Adrenal gland (tissue), 12 donors: Measurements from ENCODE around the gene BORCS8. TPM values are rescaled to one million over a fixed set of nuclear protein-coding genes. Genes with fewer than 3 reads are reported as not detected.

Source experiments
- DNase-seq, 7 donors: peaks; one replicate each; pipeline ENCODE4 v3.0.0-alpha.2; 2019 to 2020
- H3K27ac ChIP-seq, 5 donors: fragments of 200-600 bp; sonication (generic) in 4 of 5; 1 replicate in 3 of 5; 2 replicates in 2 of 5; pipeline versions ENCODE4 v1.5.1 to v1.8.0; 2016 to 2020; ENCODE audit warnings: mild to moderate bottlenecking in 1 of 5
- H3K27me3 ChIP-seq: fragments of 200-600 bp; 2 replicates; pipeline ENCODE4 v1.8.0; 2021
- H3K36me3 ChIP-seq, 2 donors: fragments of 200-600 bp; replicated peaks in 1 of 2; 1 replicate in 1 of 2; 2 replicates in 1 of 2; pipeline versions ENCODE4 v1.5.1 to v1.8.0; 2018 to 2022
- H3K4me1 ChIP-seq, 2 donors: fragments of 200-600 bp; replicated peaks in 1 of 2; 1 replicate in 1 of 2; 2 replicates in 1 of 2; pipeline versions ENCODE4 v1.5.1 to v1.8.0; 2018 to 2021
- H3K4me3 ChIP-seq, 4 donors: fragments of 200-600 bp; sonication (generic) in 3 of 4; one replicate each; pipeline ENCODE4 v1.5.1; 2016 to 2018
- H3K9me3 ChIP-seq, 3 donors: fragments of 200-600 bp; sonication (generic) in 1 of 3; replicated peaks in 1 of 3; 1 replicate in 2 of 3; 2 replicates in 1 of 3; pipeline versions ENCODE4 v1.5.1 to v1.8.0; 2016 to 2021
- POLR2A ChIP-seq, 2 donors: fragments of 450-650 bp; IDR thresholded peaks; one replicate each; pipeline ENCODE4 v1.6.1; 2017; ENCODE audit warnings: antibody characterized with exemption in 2 of 2, mild to moderate bottlenecking in 2 of 2, moderate library complexity in 1 of 2
- WGBS, 4 donors: extraction: QIAGEN DNeasy Blood & Tissue Kit in 2 of 4; methylation state at CpG; one replicate each; pipeline versions ENCODE4 v1.1.5 to v1.1.7; 2013 to 2017; 5-methylcytosine and 5-hydroxymethylcytosine counted together
- intact Hi-C, 2 donors: fragments of 100-400 bp; cut with DNase I; formaldehyde crosslinking; loops; one replicate each; pipeline versions ENCODE4 v1.14.1 to v1.15.0; 2022 to 2023
- polyA plus RNA-seq, 3 donors: library from polyadenylated mRNA; stranded (reverse); fragments of 200-250 nt in 2 of 3; fragments of 350-450 nt in 1 of 3; fragmentation: Illumina TruSeq in 1 of 3; extraction: RNeasy Lipid Tissue Mini Kit (QIAGEN cat#74804) in 1 of 3; gene quantifications; one replicate each; pipeline ENCODE4 v1.2.3, GENCODE V29; 2013 to 2014
- total RNA-seq, 9 donors: library from RNA; depleted of rRNA in 4 of 9; stranded (reverse); fragments of >200 nt in 4 of 9; fragments of 120-200 nt in 1 of 9; fragmentation: NEBNext Ultra II Directional in 1 of 9; extraction: Animal tissue kit (Norgen Biotek cat#: 25700) in 1 of 9; gene quantifications; one replicate each; pipeline versions ENCODE4 v1.1.0 to v1.2.4, GENCODE V29; 2013 to 2023
- TF ChIP-seq, protein P1 (sequence below), 6 experiments: fragments of 450-650 bp in 4 of 6; fragments of 200-600 bp in 2 of 6; sonication (generic) in 1 of 6; IDR thresholded peaks; 1 replicate in 5 of 6; 2 replicates in 1 of 6; pipeline versions ENCODE4 v1.5.1 to v1.8.0; 2016 to 2021; ENCODE audit warnings: antibody characterized with exemption in 6 of 6, mild to moderate bottlenecking in 2 of 6, moderate library complexity in 1 of 6
- donor health status: healthy with polysubstance abuse.
- donor health status: Bipolar disorder and iron deficiency.
- donor health status: DM: yes; HTN: yes; CAD: no.
- donor health status: DM: no; HTN: no; CAD: no.
- donor health status: DM: no; HTN: no; CAD: no.
- donor health status: DM: yes; HTN: yes; CAD: no.

The BORCS8 gene
- total and polyA plus RNA-seq, 12 donors: 8.3 to 49.6 (median 24.0) TPM

- peaks cover 6 to 22% of the 10 kb centered on the region in 2 donors for H3K4me1 ChIP-seq
These were observed 5.2 kb downstream of the BORCS8 start for GRCh38 chr19:19186742-19187141.

DNA sequence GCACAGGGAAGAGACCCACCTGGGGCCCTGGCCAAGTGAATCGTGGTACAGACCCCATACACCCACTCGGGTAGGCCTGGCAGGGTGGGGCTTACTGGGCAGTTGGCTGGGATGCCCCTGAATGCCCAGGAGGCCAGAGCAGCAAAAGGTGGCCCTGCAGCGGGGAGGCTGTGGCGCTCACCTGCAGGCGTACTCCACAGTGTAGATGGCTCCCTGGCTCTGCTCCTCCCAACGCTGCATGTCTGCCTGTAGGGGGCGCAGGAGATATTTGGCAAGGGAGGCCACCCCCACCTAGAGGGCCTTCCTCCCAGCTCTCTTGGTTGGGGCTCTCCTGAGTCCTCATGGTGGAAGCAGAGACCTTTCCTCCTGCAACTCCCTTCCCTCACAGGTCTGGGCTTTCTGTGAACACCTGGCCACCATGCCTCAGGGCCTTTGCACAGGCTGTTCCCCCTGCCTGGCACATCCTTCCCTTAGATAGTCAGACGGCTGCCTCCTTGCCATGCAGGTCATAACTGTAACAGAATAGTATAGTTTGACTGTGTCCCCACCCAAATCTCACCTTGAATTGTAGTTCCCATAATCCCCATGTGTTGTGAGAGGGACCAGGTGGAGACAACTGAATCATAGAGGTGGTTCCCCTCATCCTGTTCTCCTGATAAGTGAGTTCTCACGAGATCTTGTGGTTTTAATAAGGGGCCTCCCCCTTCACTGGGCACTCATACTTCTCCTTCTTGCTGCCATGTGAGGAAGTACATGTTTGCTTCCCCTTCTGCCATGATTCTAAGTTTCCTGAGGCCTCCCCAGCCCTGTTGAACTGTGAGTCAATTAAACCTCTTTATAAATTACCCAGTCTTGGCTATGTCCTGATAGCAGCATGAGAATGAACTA is 5.9 kb downstream of the BORCS8 start:
- intact Hi-C loops: no loop called here
- H3K27ac ChIP-seq: no peak overlapping the region
- no peaks in the 10 kb centered on the region for H3K27me3 ChIP-seq
- H3K4me1 ChIP-seq: peaks cover 4 to 18% of the 10 kb centered on the region in 2 donors
- peak in 6 of 7 donors; percentile 35 to 62 (median 48) for DNase-seq
- WGBS, 4 donors: 62 to 75% (median 69%) methylated on average over 4 to 9 of the region's 9 CpGs
- H3K4me3 ChIP-seq: no peak overlapping the region
- H3K36me3 ChIP-seq: no peaks in the 10 kb centered on the region
- TF ChIP-seq, protein P1, sequence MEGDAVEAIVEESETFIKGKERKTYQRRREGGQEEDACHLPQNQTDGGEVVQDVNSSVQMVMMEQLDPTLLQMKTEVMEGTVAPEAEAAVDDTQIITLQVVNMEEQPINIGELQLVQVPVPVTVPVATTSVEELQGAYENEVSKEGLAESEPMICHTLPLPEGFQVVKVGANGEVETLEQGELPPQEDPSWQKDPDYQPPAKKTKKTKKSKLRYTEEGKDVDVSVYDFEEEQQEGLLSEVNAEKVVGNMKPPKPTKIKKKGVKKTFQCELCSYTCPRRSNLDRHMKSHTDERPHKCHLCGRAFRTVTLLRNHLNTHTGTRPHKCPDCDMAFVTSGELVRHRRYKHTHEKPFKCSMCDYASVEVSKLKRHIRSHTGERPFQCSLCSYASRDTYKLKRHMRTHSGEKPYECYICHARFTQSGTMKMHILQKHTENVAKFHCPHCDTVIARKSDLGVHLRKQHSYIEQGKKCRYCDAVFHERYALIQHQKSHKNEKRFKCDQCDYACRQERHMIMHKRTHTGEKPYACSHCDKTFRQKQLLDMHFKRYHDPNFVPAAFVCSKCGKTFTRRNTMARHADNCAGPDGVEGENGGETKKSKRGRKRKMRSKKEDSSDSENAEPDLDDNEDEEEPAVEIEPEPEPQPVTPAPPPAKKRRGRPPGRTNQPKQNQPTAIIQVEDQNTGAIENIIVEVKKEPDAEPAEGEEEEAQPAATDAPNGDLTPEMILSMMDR (IDR thresholded peaks at IDR 0.05): peak; percentile 38 to 70 (median 54)
- TF ChIP-seq POLR2A (IDR thresholded peaks at IDR 0.05): no peak
- no peaks in the 10 kb centered on the region for H3K9me3 ChIP-seq

More at GRCh38 chr19:19186742-19187141, 5.2 kb downstream of the BORCS8 start:
- no peaks in the 10 kb centered on the region for H3K9me3 ChIP-seq
- DNase-seq: no peak
- intact Hi-C loops: no loop called here
- H3K4me3 ChIP-seq: no peak overlapping the region
- H3K27ac ChIP-seq: no peak overlapping the region
- no peaks in the 10 kb centered on the region for H3K27me3 ChIP-seq
- WGBS, 4 donors: 93 to 96% (median 93%) methylated on average over 13 to 14 of the region's 14 CpGs
- TF ChIP-seq, protein P1 (IDR thresholded peaks at IDR 0.05): no peak
- no peak for TF ChIP-seq POLR2A (IDR thresholded peaks at IDR 0.05)
- no peaks in the 10 kb centered on the region for H3K36me3 ChIP-seq

DNA sequence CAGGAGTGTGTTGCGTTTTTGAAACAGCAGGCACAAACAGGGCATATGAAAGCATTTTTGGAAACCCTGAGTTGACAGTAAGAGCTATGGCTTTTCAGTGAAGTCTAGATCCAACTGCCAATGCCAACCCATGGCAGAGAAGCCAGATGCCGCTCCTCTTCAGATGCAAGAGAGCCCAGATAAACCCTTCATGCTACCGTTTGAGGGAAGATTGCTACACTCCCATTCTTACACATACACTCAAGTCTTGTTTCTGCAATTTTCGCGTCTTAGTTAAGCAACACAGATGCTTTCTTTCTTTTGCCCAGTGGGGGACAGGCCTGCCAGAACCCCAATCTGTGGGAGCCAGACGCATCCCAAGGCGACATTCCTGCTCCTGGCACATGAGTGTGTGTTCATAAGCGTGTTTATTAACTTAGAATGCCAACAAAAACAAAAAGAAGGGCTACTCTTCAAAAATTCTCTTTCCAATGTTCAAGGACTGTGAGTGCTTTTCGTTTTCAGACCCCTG is 10.4 kb downstream of the BORCS8 start:
- 81 to 93% (median 86%) methylated on average over 9 of the region's 9 CpGs for WGBS, 4 donors

More for the DNA sequence above, 10.4 kb downstream of the BORCS8 start:
- intact Hi-C loops: no loop called here
- no peaks in the 10 kb centered on the region for H3K36me3 ChIP-seq
- H3K4me3 ChIP-seq: no peak overlapping the region
- no peak for DNase-seq
- TF ChIP-seq, protein P1 (IDR thresholded peaks at IDR 0.05): no peak
- no peak for TF ChIP-seq POLR2A (IDR thresholded peaks at IDR 0.05)
- no peaks in the 10 kb centered on the region for H3K4me1 ChIP-seq
- no peak overlapping the region for H3K27ac ChIP-seq
- no peaks in the 10 kb centered on the region for H3K27me3 ChIP-seq
- peaks cover 0 to 4% (median 0%) of the 10 kb centered on the region in 3 donors for H3K9me3 ChIP-seq
